ENCODE measurements around the gene MS4A4E. TPM values are rescaled to one million over a fixed set of nuclear protein-coding genes. Genes with fewer than 3 reads are reported as not detected.

The MS4A4E gene
- total RNA-seq, 1 experiment from 2014 or later = not detected

- Mint-ChIP-seq H3K9me3 (peaks cover 6% of the 10 kb centered on the region), H3K4me3 (no peak overlapping the region), H3K27ac (no peak overlapping the region), H3K36me3 (0 out of 2 replicates have a peak, but pooled peaks cover 3% of the 10 kb centered on the region), H3K27me3 (ENCODE audit: low read depth) (0 out of 2 replicates have a peak, but pooled peaks cover 3% of the 10 kb centered on the region), H3K4me1 (no peaks in the 10 kb centered on the region)
- ChIA-PET CTCF (no interaction called here), POLR2A (no interaction called here)
- TF ChIP-seq ZNF532 (CRISPR knock-in tag; IDR thresholded peaks at IDR 0.05; ENCODE audit: borderline replicate concordance) (no peak), TP53 (CRISPR knock-in tag; IDR thresholded peaks at IDR 0.05) (no peak), PRDM15 (CRISPR knock-in tag; IDR thresholded peaks at IDR 0.05) (no peak)
- DNase-seq (ENCODE audit: low spot score) (no peak), ATAC-seq (no peak)
These were observed 92.7 kb downstream of the MS4A4E start for GRCh38 chr11:60150279-60150678.

Small RNA genes within 50 kb of the gene (microRNA-seq; reads per million reads assigned to microRNA genes)
- not detected for gene MIR6503 (ENCODE audit: borderline number of aligned reads)

Other genes with a start within 250 kb of the MS4A4E start
- not detected in 3 replicates for gene OOSP4B, start 226.0 kb downstream of the MS4A4E start, total RNA-seq (2021)
- gene OOSP2, start 202.7 kb downstream of the MS4A4E start, total RNA-seq (2021) = not detected in 3 replicates
- gene MS4A3, start 186.5 kb downstream of the MS4A4E start, total RNA-seq (2021) = not detected in 3 replicates
- not detected in 3 replicates for gene MS4A2, start 154.5 kb downstream of the MS4A4E start, total RNA-seq (2021)
- gene MS4A6A, start 60.1 kb downstream of the MS4A4E start, total RNA-seq (2021) = 0.16 to 0.39 TPM in 2 of 3 replicates, not detected in the other
- not detected in 3 replicates for gene MS4A4A, start 37.5 kb upstream of the MS4A4E start, total RNA-seq (2021)
- not detected in 3 replicates for gene MS4A6E, start 84.1 kb upstream of the MS4A4E start, total RNA-seq (2021)
- 0.25 to 0.46 TPM (median 0.31 TPM) in 3 replicates for gene MS4A7, start 135.4 kb upstream of the MS4A4E start, total RNA-seq (2021)
- gene MS4A14, start 153.3 kb upstream of the MS4A4E start, total RNA-seq (2021) = 0.07 TPM in 1 of 3 replicates, not detected in the others
- gene MS4A5, start 186.4 kb upstream of the MS4A4E start, total RNA-seq (2021) = not detected in 3 replicates
- 0.17 to 0.71 TPM (median 0.32 TPM) in 3 replicates for gene MS4A1, start 212.7 kb upstream of the MS4A4E start, total RNA-seq (2021)
- not detected in 3 replicates for gene MS4A12, start 249.6 kb upstream of the MS4A4E start, total RNA-seq (2021)